HepG2 (cell line): Measurements from ENCODE around the gene NUDT3. TPM values are rescaled to one million over a fixed set of nuclear protein-coding genes. Genes with fewer than 3 reads are reported as not detected.

ENCODE experiments used
- BCL6 ChIP-seq: IDR thresholded peaks from 2 replicates; pipeline ENCODE4 v1.6.1; 2016; ENCODE audit warnings: missing genetic modification reagents, missing compliant biosample characterization
- CBX5 ChIP-seq: sonication (generic); formaldehyde crosslinking; IDR thresholded peaks from 2 replicates; pipeline ENCODE4 v1.4.0; 2020; ENCODE audit warnings: missing genetic modification reagents, borderline replicate concordance
- CREB1 ChIP-seq, 2 experiments: fragments of 450-650 bp in 1 of 2; IDR thresholded peaks; 2 replicates each; pipeline ENCODE4 v1.6.1; 2016 to 2017; ENCODE audit warnings: control low read depth in 1 of 2, mild to moderate bottlenecking in 1 of 2, missing compliant biosample characterization in 1 of 2, missing genetic modification characterization in 1 of 2
- IRF2 ChIP-seq: IDR thresholded peaks from 2 replicates; pipeline ENCODE4 v1.6.1; 2018; ENCODE audit warnings: missing genetic modification reagents, missing compliant biosample characterization
- KAT2B ChIP-seq: fragments of 150-350 bp; IDR thresholded peaks from 2 replicates; pipeline ENCODE4 v1.6.1; 2014; ENCODE audit warnings: low read depth, low read length, borderline replicate concordance
- KLF11 ChIP-seq: IDR thresholded peaks from 2 replicates; pipeline ENCODE4 v1.6.1; 2016; ENCODE audit warnings: missing compliant biosample characterization
- MATR3 ChIP-seq: sonication (generic); formaldehyde crosslinking; IDR thresholded peaks from 2 replicates; pipeline ENCODE4 v1.4.0; 2020; ENCODE audit warnings: missing genetic modification reagents
- MED13 ChIP-seq: sonication (generic); formaldehyde crosslinking; IDR thresholded peaks from 2 replicates; pipeline ENCODE4 v1.5.0; 2020; ENCODE audit warnings: missing genetic modification reagents
- MLLT10 ChIP-seq: sonication (generic); formaldehyde crosslinking; IDR thresholded peaks from 2 replicates; pipeline ENCODE4 v1.4.0; 2020; ENCODE audit warnings: missing genetic modification reagents
- NONO ChIP-seq, 2 experiments: fragments of 450-650 bp in 1 of 2; sonication (generic) in 1 of 2; formaldehyde crosslinking in 1 of 2; IDR thresholded peaks in 1 of 2; conservative IDR thresholded peaks in 1 of 2; 2 replicates each; pipeline versions ENCODE4 v1.6.1 to v1.8.0; 2017 to 2022; ENCODE audit warnings: mild to moderate bottlenecking in 1 of 2, missing genetic modification reagents in 1 of 2, moderate library complexity in 1 of 2
- PAX8 ChIP-seq: sonication (generic); formaldehyde crosslinking; IDR thresholded peaks from 2 replicates; pipeline ENCODE4 v1.8.0; 2022; ENCODE audit warnings: mild to moderate bottlenecking, missing genetic modification reagents, borderline replicate concordance
- SMAD1 ChIP-seq: sonication (generic); formaldehyde crosslinking; IDR thresholded peaks from 2 replicates; pipeline ENCODE4 v1.4.0; 2020; ENCODE audit warnings: missing genetic modification reagents, low read depth, mild to moderate bottlenecking, borderline replicate concordance
- TBL1XR1 ChIP-seq: fragments of 150-350 bp; IDR thresholded peaks from 2 replicates; pipeline ENCODE4 v1.6.1; 2014; ENCODE audit warnings: borderline replicate concordance, low read length; ENCODE audit not compliant: partially characterized antibody
- TRIM22 ChIP-seq: fragments of 450-650 bp; IDR thresholded peaks from 2 replicates; pipeline ENCODE4 v1.6.1; 2017
- XRCC5 ChIP-seq: fragments of 200-400 bp; formaldehyde crosslinking; optimal IDR thresholded peaks from 2 replicates; pipeline ENCODE3; 2017; ENCODE audit warnings: mild to moderate bottlenecking, low read length
- ZBTB1 ChIP-seq: sonication (generic); formaldehyde crosslinking; IDR thresholded peaks from 2 replicates; pipeline ENCODE4 v1.4.0; 2020; ENCODE audit warnings: missing genetic modification reagents, borderline replicate concordance
- ZNF503 ChIP-seq: sonication (generic); formaldehyde crosslinking; IDR thresholded peaks from 2 replicates; pipeline ENCODE4 v1.4.0; 2020; ENCODE audit warnings: missing genetic modification reagents
- ZNF550 ChIP-seq: sonication (generic); formaldehyde crosslinking; IDR thresholded peaks from 2 replicates; pipeline ENCODE4 v1.4.0; 2020; ENCODE audit warnings: mild to moderate bottlenecking, missing genetic modification reagents, borderline replicate concordance
- ZNF720 ChIP-seq: sonication (generic); formaldehyde crosslinking; IDR thresholded peaks from 2 replicates; pipeline ENCODE4 v1.4.0; 2020; ENCODE audit warnings: missing genetic modification reagents
- polyA plus RNA-seq, 8 experiments: library from polyadenylated mRNA; depleted of rRNA in 3 of 8; stranded (reverse) in 7 of 8; unstranded in 1 of 8; fragments of >200 nt; fragmentation: Illumina TruSeq in 4 of 8; extraction: Trizol in 4 of 8; gene quantifications; 2 replicates each; pipeline versions ENCODE4 v1.2.1 to v1.2.3, GENCODE V29; 2011 to 2016; ENCODE audit warnings: low read depth in 4 of 8, missing spikeins in 1 of 8, mixed read lengths in 1 of 8; ENCODE audit not compliant: insufficient read depth in 1 of 8
- total RNA-seq, 5 experiments: library from RNA; depleted of rRNA; stranded (reverse); fragments of >200 nt; fragmentation: Illumina TruSeq; extraction: Trizol; gene quantifications; 2 replicates each; pipeline ENCODE4 v1.2.3, GENCODE V29; 2016; ENCODE audit warnings: low read depth in 1 of 5
- TF ChIP-seq, protein P1 (sequence below): sonication (generic); formaldehyde crosslinking; IDR thresholded peaks from 2 replicates; pipeline ENCODE4 v1.8.0; 2023; ENCODE audit warnings: mild to moderate bottlenecking, missing genetic modification reagents
- TF ChIP-seq, protein P2 (sequence below): sonication (generic); formaldehyde crosslinking; IDR thresholded peaks from 2 replicates; pipeline ENCODE4 v1.5.0; 2020; ENCODE audit warnings: missing genetic modification reagents
- TF ChIP-seq, protein P3 (sequence below): sonication (generic); formaldehyde crosslinking; IDR thresholded peaks from 2 replicates; pipeline ENCODE4 v1.8.0; 2022; ENCODE audit warnings: mild to moderate bottlenecking, missing genetic modification reagents, moderate library complexity
- TF ChIP-seq, protein P4 (sequence below): IDR thresholded peaks from 2 replicates; pipeline ENCODE4 v1.6.1; 2016; ENCODE audit warnings: mild to moderate bottlenecking, missing biosample characterization, missing genetic modification reagents

The NUDT3 gene
- total and polyA plus RNA-seq, 2 of the 13 experiments (the other 11 are each of a cell fraction or from before 2014, with no cell fraction given): 20.2 to 20.6 TPM

GRCh38 chr6:34390531-34391472 lies 1.7 kb downstream of the NUDT3 start (continued):
- TF ChIP-seq, protein P1, sequence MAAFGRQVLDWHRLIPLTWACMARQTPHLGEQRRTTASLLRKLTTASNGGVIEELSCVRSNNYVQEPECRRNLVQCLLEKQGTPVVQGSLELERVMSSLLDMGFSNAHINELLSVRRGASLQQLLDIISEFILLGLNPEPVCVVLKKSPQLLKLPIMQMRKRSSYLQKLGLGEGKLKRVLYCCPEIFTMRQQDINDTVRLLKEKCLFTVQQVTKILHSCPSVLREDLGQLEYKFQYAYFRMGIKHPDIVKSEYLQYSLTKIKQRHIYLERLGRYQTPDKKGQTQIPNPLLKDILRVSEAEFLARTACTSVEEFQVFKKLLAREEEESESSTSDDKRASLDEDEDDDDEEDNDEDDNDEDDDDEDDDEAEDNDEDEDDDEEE (CRISPR knock-in tag): no peak
- TF ChIP-seq, protein P2, sequence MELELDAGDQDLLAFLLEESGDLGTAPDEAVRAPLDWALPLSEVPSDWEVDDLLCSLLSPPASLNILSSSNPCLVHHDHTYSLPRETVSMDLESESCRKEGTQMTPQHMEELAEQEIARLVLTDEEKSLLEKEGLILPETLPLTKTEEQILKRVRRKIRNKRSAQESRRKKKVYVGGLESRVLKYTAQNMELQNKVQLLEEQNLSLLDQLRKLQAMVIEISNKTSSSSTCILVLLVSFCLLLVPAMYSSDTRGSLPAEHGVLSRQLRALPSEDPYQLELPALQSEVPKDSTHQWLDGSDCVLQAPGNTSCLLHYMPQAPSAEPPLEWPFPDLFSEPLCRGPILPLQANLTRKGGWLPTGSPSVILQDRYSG: no peak
- TF ChIP-seq MLLT10 (CRISPR knock-in tag) (no peak), ZNF550 (CRISPR knock-in tag) (no peak), ZNF720 (CRISPR knock-in tag) (no peak), CBX5 (CRISPR knock-in tag) (no peak), NONO (IDR thresholded peaks at IDR 0.05) (no peak), NONO (CRISPR knock-in tag; conservative IDR thresholded peaks at IDR 0.05) (no peak), BCL6 (peak; percentile 28; the same call in 1 of the 2 replicates), CREB1 (IDR thresholded peaks at IDR 0.05) (no peak), CREB1 (CRISPR knock-in tag; IDR thresholded peaks at IDR 0.05) (no peak), ZBTB1 (no peak), ZNF503 (CRISPR knock-in tag) (no peak), TBL1XR1 (peak; percentile 30), IRF2 (peak; percentile 46; the same call in 1 of the 2 replicates), KAT2B (no peak), SMAD1 (CRISPR knock-in tag) (no peak), XRCC5 (peak; percentile 40), PAX8 (CRISPR knock-in tag) (no peak), TRIM22 (no peak), KLF11 (CRISPR knock-in tag) (no peak), MATR3 (CRISPR knock-in tag) (no peak), MED13 (CRISPR knock-in tag) (no peak)
- TF ChIP-seq, protein P3, sequence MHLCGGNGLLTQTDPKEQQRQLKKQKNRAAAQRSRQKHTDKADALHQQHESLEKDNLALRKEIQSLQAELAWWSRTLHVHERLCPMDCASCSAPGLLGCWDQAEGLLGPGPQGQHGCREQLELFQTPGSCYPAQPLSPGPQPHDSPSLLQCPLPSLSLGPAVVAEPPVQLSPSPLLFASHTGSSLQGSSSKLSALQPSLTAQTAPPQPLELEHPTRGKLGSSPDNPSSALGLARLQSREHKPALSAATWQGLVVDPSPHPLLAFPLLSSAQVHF: no peak
- TF ChIP-seq, protein P4, sequence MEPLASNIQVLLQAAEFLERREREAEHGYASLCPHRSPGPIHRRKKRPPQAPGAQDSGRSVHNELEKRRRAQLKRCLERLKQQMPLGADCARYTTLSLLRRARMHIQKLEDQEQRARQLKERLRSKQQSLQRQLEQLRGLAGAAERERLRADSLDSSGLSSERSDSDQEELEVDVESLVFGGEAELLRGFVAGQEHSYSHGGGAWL (CRISPR knock-in tag): no peak
